ENCODE results near the gene DRD3.

DRD3 gene

DNA sequence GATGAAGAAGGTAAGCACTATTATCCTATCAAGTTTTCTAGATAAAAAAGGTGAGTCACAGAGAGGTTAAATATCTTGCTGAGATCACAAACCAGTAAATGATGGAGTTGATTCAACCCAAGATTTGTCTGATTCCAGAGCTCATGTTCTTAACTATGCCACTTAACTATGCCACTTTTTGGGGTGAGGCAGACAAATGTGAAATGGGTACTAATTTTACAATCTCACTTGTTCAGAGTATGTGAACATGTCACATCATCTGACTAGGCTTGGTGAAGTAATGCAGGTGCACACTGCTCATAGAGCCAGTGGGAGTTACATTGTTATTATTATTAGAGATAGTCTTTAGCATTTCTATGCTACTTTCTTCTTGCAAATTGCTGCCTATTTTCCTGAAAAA lies 2.0 kb downstream of the DRD3 start:
- DNase-seq, result no peak

DNA sequence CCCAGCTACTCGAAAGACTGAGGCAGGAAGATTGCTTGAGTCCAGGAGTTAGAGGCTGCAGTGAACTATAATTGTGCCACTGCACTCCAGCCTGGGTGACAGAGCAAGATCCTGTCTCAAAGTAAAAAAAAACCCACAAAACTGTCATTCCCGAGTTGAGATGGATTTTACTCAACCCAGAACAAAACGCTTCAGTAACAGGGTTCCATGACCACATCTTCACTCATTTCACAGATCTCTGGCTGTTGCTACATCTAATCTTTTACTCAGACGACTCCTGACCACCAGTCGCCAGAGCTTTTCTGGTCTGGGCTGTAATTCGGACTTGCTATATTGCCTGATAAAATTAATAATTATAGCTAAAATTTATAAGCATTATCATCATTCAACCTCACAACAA lies 2.4 kb downstream of the DRD3 start:
- no peak for DNase-seq

DNA sequence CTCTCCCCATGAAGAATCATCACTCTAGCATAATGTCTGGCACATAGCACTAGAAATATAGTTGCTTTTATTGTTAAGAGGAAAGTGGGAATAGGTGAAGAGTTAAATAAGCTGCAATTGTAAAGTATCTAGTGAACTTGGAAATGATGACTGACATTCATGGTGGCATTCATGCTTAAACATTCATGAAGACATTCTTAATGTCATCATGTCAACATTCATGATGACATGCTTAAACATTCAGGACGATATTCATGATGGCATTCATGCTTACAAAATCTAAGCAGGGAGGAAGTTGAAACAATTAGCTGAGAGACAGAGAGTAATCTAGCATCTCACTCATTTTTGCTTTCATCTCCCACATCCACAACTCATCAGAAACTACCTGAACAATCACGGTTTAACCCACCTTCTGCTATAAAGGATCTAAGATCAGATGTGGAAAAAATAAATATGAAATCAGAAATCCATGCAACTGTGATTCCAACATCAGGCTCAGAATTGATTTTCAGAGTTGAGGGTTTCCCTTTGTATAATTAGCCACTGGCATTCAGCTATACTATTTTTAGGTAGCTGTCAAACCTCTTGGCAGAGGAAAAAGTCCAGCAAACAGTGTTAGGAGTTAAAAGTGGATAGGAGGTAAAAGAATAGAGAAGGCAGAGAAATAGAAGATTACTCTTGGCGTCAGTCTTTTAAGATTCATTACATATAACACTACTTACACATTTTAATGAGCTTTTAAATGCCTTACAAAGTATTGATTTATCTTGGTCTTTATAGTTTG lies 3.5 kb downstream of the DRD3 start:
- DNase-seq, result no peak

DNA sequence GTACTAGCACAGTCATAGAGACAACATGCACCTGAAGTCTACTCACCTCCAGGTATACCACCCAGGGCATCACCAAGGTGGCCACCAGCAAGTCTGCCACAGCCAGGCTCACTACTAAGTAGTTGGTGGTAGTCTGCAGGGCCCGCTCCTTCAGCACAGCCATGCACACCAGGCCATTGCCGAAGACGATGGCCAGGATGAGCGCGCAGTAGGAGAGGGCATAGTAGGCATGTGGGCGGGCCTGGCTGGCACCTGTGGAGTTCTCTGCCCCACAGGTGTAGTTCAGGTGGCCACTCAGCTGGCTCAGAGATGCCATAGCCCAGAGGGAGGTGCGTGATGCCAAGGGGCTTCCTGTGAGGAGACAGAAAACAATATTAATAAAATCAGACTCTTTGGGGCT lies 7.2 kb downstream of the DRD3 start:
- no peak for DNase-seq

DNA sequence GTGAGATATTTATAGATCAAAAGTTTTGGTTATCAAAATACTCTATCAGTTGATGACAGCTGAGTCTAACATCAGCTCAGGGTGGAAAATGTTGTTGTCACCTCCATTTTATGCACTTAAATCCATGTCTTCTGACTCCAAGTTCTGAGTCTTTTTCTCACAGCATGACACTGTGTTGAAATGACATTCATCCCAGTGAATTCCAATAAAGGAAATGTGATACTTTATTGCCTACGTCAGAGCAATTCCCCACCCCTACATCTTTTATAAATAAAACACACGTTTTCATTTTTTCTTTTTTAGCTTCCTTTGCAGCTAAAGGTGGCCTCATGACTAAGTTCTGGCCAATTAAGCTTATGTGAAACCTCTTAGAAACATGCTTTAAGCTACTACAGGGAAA lies 10.7 kb downstream of the DRD3 start:
- no peak for DNase-seq

DNA sequence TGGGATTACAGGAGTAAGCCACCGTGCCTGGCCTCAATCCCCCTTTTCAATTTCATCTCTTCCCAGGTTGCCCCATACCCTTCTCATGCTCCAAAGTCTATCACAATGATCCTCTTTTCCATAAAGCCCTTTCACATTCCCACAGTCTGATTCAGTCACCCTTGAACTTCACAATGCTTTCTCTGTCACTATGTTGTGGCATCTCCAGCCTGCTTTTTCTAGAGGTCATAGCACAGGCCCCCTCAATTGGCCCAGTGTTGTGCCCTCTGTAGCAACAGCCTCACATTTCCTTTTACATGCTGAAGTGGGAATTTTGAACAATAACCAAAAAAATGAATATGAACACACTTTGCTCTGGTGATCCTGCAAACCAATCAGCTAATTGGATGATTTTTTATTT lies 21.5 kb downstream of the DRD3 start:
- DNase-seq, result no peak

DNA sequence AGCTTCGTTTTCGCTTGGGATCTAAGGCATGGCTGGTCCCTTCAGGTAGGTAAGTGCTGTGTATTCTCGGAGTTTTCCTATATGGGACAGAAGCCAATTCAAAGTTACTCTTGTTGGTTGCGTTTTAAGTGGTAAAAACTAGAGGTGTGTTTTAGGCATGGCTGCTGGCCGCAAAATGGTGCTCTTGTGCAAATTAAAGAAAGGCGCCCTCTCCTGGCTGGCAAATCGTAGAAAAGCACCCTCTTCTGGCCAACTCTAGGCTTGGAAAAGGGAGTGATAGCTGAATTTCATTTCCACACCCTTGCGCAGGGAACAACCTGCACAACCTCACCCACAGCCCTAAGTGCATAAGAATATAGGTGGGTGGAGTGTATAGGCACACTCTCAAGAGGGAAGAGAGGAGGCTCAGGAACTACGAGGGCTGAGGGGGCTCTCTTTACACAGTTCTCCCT lies 23.5 kb downstream of the DRD3 start:
- peak in 1 of 3 experiments; percentile 9 for DNase-seq

DNA sequence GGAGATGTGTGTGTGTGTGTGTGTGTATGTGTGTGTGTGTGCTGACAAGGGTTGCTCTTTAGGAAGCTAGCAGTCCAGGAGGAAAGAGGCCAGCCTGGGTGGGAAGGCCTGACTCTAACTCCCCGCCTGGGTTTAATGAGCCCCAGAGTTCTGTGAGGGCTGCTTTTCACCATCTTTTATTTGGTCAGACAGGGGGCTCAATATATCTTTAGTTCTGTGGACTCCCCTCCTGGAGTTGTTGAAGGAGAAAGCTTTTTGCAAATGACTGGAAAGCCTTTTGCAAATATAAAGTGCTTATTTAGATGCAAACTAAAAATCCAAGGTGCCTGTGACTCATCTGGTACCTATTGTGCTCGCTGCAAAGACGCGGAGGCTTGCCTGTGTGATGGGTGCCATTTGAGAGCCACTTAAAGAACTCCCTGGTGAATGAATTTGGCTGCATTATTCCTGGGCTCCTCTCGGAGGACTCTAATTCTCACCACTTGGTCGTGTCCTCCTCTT lies 24.5 kb downstream of the DRD3 start:
- DNase-seq, result peak in 2 of 3 experiments; percentile 14 to 28

DNA sequence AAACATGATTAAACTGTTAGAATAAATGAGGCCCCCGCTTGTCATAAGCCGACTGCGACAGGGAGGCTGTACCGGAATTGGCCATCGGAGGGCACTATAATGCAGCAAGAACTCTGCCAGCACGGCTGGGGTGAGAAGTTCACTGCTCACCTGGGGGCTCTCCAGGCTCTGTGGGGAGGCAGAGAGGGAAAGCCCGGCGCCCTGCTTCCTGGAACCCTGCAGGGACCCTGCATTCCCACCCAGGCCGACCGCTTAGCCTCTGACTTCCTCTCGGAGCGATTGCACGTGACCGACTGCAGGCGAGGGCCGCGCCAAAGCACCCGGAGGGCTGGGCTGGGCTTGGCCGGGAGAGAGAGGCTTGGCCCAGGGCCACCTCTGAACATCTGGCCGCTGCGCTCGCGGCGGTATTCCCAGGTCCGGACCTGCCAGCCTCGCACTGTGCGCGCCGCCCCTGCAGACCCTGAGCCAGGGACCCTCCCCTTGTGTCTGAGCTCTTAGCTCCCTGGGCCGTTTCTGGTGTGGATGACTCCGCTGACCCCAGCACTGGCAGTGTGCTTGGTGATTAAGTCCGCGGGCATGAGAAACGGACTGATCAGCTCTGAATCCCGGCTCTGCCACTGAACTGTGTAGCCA lies 26.2 kb downstream of the DRD3 start:
- peak; percentile 76 to 95 (median 91) for DNase-seq

DNA sequence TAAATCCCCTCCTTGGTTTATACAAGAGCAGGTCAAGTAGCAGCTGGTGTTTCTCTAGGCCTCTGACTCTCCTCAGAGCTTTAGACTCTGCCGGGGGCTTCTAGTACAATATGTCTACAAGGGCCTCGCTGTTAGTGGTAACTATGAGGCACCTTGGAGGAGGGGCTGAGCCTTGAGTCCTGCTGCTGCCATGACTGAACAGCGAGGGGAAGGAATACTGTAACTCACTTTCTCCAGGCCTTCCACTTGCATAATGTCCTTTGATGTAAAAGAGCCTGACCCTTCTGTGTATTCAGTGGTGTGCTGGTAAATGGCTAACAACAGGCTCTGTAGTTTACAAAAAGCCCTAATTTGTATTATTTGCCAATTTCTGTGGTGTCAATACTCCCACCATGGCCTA lies 27.8 kb downstream of the DRD3 start:
- no peak for DNase-seq

DNA sequence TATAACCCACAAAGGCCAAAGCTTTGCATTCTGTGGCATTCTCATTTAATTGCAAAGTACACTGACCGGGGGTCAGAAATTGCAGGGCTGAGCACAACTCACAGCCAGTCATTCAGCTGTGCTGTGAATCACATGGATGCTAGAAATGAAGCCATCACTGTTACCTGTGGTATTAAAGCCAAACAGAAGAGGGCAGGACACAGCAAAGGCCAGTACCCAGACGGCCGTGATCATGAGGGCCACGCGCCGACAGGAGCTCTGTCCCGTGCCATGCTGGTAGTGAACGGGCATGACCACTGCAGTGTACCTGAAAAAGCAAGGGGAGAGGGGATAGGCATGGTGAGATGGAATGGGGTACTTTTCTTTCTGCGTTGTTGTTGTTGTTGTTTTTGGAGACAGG lies 31.6 kb downstream of the DRD3 start:
- no peak for DNase-seq

DNA sequence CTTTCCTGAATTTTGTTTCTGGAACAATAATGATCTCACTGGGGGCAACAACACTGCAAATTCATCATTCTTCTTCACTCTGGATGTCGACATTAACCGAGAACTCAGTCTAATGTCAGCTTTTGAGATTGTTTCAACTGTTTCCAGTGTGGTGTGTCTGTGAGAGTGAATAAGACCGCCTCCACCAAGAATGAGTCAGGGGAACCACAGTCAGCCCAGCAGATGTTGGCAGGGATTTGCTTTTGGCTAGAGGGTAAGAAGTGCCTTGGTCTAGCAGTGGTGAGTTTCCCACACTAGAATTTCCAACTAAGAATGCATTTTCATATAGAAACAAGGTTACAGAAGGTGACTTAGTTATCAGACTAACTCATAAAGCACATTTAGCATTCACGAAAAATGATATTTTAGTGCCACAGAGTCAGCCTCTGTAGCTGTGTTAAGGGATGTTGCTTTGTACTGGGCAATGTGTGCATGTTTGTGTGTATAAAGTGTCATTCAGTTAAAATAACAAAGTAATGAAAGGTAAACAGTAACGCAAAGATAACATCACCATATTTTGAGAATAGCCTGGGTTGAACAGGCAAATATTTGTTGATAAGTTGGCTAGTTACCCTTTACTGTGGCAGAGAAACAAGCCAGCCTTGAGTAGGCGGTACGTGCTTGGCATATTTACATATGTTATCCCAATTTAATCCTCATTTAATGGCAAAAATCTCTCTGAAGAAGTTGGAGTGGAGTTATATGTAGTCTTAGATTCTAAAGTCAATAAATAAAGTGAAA lies 33.8 kb downstream of the DRD3 start:
- DNase-seq, result no peak

DNA sequence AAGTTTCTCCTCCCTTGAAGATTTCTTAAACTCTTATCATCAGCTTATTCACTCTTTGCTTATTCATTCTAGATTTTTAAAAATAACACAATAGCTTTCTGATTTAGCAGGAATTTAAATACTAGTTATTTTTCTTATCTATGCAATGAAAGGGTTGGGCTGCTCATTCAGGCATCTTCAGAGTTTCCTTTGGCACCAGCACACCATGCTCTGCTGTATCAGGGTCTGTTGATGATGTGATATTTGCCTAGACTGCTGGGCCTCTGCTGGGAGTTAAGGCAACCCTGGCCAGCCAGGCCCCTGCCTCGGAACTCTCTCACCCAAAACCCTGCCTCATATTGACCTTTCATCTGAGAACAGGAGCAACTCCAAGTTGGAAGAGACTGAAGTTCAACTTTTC lies 35.0 kb downstream of the DRD3 start:
- no peak for DNase-seq

DNA sequence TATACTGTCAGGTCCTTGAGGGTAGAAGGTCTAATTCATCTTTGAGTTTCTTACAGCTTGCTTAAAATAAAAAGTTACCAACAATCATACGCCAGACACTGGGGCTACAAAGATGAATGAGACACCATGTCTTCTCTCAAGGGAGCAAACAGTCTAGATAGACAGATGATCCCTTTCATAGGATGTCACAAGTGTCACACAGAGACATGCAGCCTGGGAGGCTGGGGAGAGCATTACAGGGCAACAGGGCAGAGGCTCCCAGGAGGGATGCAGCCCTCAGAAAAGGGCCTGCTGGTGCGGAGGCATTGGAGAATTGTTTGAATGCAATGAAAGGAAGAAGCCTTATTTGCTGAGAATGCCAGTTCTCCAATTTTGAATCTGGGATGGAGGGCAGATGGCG lies 39.0 kb downstream of the DRD3 start:
- DNase-seq, result no peak

DNA sequence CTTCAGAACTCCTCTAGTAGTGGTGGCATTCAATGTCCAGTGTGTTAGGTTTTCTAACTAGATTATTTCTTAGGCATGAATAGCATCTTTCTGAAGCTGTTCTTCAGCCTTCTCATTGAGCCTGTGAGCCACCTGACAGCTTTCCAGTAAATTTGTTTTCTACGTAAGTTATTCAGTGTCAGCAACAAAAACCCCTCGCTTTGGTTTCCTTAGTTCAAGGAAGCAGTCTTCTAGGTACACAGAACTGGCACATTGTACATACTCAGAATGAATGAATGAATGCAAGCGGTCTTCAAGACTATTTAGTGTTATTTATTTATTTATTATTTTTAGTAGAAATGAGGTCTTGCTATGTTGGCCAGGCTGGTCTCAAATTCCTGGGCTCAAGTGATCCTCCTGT lies 44.9 kb downstream of the DRD3 start:
- no peak for DNase-seq

DNA sequence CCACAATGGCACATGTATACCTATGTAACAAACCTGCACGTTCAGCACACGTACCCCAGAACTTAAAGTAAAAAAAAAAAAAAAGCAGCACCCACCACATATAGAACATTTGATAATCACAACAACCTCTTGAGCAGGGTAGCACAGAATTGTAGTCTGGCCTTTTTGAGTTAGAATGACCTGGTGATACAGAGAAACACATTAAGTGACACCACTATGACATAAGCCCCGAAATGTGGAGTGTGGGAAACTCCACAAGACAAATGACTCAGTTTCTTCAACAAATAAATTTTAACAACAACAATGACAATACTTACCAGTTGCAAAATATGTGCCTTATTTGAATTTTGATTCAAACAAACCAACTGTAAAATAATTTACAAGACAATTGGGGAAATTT lies 46.4 kb downstream of the DRD3 start:
- no peak for DNase-seq

DNA sequence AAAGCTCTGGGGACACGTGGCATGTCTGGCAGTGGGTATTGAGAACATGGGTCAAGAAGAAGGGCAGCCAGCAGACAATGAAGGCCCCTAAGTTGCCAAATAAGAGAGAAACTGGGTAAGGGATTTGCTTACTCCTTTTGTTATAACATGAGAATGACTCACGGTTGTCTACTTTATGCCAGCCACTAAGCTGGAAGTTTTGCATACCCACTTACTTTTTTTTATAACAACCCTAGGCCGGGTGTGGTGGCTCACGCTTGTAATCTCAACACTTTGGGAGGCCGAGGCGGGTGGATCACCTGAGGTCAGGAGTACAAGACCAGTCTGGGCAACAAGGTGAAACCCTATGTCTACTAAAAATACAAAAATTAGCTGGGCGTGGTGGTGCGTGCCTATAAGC lies 50.0 kb downstream of the DRD3 start:
- DNase-seq, result no peak

DNA sequence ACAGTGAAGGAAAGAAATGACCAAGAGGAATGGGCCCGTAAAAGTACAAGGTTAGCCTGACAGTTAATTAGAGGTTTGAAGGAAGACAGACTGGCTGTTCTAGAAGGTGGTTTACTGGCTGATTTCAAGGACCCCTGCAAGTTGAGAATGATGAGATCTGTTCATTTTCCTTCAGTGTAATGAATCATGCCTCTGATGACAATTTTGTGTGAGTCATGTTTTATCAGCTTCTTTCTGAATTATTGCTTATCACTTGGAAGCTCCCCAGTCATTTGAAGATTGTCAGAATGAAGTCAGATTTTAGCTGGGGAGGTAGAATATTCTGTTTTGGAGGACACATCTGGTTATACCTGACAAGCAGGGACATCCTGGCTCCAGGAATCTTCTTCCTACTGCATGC lies 50.6 kb downstream of the DRD3 start:
- no peak for DNase-seq

DNA sequence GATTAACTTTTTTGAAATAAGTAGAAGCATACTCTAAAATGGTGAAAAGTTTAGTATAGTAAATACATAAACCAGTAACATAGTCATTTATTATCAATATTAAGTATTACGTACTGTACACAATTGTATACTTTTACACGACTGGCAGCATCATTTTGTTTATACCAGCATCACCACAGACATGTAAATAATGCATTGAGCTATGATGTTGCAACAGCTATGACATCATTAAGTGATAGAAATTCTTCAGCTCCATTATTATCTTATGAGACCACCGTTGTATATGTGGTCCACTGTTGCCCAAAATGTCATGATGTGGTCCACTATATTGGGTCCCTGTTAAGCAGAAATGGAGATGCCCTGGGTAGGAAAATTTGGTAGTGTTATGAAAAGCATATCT lies 51.3 kb downstream of the DRD3 start:
- no peak for DNase-seq

DNA sequence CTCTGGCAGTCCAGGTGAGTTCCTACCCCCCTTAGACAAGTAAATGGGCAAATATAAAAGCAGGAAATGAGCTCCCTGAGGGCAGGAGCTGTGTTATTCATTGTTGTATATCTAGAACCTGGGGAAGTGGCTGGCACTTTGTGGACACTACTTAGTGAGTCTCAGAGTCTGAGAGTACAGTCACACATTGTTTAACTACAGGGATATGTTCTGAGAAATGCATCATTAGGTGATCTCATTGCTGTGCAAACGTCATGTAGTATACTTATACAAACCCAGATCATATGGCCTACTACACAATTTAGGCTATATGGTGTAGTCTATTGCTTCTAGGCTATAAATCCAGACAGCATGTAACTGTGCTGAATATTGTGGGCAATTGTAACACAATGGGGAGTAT lies 52.4 kb downstream of the DRD3 start:
- no peak for DNase-seq

DNA sequence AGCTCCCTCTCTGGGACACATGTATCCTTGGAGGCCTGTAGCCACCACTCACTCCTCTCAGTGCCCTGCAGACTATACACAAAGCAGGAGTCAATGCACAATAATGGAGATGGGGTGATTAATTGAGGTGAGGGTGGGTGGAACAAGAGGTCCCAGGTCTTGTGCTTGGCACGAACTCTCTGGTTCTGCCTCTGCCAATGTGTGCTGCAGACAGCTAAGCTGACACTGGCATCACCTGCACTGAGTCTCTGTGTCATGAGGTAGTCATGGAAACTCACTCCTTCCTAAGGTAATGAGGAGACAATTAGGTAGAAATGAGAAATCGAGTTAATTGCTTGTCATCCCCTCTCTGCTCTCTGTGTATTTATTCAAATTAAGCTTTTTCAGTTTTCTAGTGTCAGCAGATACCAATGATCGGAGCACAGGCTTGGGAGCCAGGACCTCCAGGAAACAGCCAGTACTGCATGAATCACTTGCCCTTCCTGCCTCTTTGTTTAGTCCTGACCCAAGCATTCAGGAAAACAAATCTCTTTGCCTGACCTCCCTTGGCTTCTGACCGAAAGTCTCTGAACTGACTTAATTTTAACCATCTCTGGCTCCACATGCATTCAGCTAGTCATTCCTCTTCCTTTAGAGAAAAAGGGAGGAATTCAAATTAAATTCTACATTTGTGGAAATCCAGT lies 56.7 kb downstream of the DRD3 start:
- peak in 2 of 3 experiments; percentile 42 to 80 for DNase-seq

DNA sequence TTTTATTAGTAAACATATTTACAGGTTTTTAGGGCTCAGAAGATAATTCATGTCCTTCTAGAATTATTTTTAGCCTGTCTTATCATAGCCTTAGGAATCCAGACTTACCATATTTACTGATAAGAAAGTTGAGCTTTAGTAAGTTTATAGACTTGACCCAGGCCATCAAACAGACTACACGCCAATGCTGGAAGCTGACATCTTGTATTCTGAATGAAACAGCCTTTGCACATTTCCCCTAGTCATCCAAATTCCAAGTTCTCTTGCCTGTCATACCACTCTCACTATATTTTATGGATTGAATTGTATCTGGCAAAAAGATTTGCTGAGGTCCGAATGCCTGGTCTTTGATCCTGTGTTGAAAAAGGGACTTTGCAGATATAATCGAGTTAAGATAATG lies 58.6 kb downstream of the DRD3 start:
- no peak for DNase-seq

DNA sequence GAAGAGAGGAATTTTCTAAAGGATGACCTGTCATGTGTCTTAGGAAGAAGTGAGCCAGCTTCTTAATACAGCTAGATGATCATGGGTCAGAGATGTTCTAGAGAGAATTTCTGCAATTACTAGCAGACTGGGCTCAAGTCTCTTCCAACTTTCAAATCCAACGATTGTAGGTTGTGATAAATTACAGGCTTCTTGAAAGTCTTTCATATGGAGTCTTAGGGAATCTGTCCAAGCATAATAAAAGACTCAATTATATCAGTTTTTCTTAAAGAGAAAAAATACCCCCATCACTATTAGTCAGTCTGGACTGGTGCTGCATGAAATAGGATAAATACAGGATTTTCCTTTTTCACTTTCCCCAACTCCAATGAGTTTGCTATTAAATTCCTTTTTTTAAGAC lies 59.1 kb downstream of the DRD3 start:
- no peak for DNase-seq

Data from NCI-H1417 (cell line).